ENCODE measurements around the gene C1QTNF6.
"Not testable (repeated sequence)": the region's sequence is repeated elsewhere in the genome, so short reads cannot be mapped to it uniquely, and the experiment has no call there.

The C1QTNF6 gene

DNA sequence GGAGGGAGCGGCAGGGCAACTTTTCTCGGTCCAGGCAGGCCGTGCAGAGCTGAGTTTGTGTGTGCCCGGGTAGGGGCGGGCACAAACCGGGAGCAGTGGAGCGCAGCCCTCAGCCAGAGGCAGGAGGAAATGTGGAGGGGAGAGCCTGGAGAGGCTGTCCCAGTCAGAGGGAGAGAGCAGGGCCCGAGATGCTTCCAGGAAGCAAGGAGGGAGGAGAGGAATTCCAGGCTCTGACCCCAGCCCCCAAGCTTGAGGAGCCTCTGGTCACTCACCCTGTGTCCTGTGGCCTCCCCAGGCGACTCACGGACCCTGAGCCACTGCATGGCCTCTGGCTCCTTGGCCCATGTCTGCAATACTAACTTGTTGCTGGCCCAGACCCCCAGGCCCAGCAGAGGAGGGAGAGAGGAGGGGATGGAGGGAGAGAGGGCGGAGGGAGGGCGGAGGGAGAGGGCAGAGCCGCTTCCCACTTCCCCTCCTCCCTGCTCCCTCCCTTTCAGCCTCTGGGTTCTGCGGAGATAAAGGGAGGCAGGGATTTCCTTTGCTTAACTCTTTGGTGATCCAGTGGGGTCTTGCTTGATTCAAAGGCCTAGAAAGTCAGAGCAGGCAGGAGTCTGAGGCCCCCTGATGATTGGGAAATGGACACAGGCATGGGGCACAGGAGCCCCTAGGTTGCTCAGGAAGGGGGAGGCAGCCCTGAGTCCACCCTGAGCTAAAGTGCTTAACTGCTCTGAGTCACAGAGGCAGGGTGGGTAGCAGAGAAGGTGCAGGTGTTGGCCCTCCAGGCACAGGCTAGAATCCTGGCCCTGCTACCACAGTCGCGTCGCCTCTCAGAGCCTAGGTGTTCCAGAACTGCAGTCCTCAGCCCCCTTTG lies at the start of gene C1QTNF6:
TSS of gene C1QTNF6 (minus strand) at position 357 of the 871 bp plus-strand sequence. CDS start at position 323, 34 bp downstream.
- FAIRE-seq (no peak), DNase-seq (ENCODE audit: low spot score) (peak; percentile 75)

DNA sequence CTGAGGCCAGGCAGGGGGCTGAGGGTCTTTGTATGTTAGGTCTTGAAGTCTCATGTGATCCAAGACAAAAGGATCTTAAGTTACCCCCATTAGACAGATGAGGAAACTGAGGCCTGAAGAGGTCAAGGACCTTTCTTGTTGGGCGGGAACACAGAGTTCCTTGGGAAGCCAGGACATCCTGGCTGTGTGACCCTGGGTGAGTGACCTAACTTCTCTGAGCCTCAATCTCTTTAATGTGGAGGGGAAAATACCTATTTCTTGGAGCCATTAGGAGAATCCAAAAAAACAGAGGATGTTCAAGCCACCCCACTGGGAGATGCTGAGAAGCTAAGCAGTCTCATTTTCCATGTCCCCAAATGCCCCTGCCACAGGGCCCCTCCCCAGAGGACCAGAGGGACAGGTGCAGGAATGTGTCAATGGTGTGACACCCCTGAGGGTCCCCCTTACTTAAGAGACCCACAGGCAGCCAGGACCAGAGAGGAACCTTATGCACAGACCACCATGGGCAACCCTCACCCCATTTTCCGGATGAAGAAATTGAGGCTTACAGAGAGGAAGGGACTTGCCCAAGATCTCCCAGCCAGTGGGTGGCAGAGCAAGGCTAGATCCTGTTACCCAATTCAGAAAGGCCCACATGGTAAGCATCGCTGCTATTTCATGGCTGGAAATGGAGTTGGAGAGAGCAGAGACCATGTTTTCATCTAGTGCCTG lies 48.0 kb upstream of the C1QTNF6 start:
- no peak for FAIRE-seq
- no peak for DNase-seq (ENCODE audit: low spot score)

- DNase-seq (ENCODE audit: low spot score), result no peak
- FAIRE-seq, result no peak
These were observed 47.0 kb upstream of the C1QTNF6 start for GRCh38 chr22:37234736-37235711.

DNA sequence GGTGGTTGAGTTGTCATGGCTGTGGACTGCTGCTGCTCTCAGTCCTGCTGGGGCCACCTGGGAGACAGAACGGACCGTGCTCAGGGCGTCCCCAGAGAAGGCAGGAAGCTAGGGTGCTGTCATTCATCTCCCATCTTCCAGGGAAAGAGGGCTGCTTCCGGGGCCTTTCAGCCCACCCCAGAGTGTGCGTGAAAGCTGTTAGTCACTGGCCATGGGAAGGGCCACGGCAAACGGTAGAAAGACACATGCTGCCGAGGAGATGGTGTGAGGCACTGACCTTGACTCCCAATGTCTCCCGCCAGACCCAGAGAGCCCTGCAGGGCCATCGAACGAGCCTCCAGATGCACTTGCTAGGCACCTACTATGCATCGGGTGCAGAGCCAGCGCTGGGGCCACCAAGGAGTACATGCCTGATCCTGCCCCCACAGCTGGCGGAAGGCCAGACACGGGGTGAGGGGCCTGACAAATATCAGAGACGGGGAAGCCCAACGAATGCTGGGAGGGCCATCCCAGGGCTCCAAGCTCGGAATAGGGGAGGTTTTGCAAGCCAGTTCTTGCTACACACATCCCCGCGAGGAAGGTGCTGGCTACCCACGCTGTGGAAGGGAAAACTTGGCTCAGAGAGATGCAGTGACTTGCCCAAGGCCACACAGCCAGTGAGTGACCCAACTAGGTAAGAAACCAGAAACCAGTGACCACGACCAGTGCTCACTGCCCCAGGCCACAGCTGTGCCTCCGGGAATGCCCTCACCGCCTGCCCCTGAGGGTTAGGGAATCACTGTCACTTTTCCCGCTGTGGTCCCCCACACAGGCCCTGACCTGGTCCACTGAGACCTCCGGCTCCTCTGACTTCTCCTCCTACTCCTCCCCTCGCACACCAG lies 45.9 kb upstream of the C1QTNF6 start:
- FAIRE-seq (no peak), DNase-seq (ENCODE audit: low spot score) (no peak)

- DNase-seq (ENCODE audit: low spot score); FAIRE-seq: not testable (repeated sequence)
These were observed 45.3 kb upstream of the C1QTNF6 start for GRCh38 chr22:37233371-37233750.

DNA sequence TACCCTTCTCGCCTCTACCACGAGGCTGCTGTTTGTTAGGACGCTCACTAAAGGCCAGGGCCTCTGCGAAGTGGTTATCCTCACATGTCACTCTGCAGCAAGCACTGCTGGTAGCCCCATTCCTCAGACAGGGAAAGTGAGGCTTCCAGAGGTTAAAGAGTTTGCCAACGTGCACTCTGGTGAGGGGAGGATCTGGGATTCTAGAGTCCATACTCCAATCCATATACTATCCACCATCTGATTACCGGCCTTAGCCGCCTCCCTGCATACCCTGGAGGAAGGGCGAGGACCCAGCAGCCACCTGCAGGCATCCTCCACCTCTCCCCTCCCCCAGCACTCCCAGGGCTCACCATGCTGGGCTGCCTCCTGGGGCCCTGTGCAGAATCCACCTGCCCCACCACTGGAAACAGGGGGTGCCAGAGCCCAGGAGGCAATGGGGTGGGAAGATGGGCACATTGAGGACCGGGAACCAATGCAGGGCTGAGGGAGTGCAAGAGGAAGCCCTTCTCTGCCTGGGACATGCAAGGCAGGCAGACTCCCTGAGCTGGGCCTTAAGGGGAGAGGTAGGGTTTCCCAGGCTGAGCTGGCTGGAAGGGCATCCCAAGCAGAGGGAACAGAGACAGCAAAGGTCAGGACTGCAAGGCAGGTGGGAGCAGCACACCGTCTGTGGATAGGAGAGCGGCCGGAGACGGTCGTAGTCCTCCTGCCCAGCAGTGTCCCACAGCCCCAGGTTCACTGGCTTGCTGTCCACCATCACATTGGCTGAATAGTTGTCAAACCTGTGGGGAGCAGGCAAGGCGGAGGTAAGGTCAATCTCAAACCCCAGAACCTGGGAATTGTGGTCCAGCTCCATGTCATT lies 44.3 kb upstream of the C1QTNF6 start:
- DNase-seq (ENCODE audit: low spot score) (no peak), FAIRE-seq (no peak)

GRCh38 chr22:37231406-37232139 lies 43.5 kb upstream of the C1QTNF6 start:
- no peak for FAIRE-seq

DNA sequence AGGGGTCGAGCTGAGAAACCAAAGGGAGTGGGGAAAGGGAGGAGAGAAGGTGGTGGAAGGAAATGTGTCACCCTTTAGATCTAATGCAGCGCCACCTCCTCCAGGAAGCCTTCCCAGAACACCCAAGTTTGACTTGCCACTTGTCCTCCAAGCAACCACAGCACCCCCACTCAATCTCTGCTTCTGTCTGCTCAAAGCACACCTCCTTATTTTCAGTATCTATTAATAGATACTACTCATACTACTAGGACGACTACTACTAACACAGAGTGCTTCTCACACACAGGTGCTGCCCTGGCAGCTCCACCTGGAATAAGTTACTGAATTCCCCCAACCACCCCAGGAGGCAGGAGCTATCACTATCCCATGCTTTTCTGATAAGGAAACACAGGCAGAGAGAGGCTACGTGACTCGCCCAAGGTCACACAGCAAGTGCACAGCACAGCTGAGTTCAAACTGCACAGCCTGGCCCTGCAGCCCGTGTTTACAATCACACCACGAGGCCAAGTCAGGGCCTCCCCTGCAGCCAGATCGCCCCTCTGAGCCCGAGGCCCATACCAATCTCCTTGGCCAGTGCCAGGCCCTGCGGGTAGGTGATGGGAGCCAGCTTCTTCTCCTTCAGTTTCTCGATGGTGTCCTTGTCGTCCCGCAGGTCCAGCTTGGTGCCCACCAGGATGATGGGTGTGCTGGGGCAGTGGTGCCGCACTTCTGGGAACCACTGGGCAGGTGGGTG lies 42.8 kb upstream of the C1QTNF6 start:
- no peak for DNase-seq (ENCODE audit: low spot score)
- no peak for FAIRE-seq

More at GRCh38 chr22:37231406-37232139, 43.5 kb upstream of the C1QTNF6 start:
- no peak for DNase-seq (ENCODE audit: low spot score)

DNA sequence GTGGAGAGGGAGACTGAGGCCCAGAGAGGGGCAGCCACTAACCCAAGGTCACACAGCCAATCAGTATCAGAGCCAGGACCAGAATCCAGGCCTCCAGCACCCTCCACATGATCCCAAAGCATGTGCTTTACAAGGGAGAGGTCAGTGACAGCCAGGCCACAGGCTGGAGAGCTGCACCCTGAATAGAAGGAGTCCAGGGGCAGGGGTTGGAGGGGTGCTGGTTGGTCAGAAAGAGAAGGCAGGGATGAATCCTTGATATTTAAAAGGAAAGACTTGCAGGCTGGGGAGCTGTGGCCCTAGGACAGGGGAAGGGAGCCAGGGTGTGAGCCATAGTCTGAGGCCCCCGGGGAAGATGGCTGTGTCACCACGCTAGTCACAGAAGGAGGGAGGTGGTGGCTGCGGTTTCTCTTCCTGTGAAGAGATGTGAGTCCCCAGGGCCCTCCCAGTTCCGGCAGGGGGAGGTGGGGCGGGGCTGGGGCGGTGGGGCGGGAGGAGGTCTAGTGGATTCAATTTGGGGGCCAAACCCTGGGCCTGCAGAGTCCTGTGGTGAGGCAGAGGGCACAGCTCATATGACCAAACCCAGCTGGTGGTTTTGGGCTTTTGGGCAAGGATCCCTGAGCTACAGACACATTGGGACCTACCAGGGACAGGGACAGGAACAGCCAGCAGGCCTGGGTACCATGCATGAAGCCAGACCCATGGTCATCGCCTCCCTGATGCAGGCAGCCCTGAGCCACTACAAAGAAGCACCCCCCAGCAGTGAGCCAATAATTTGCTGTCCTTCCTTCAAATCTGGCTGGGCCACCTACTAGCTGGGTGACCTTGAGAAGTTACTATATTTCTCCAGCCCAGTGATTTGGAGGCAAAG lies 42.0 kb upstream of the C1QTNF6 start:
- no peak for FAIRE-seq
- peak; percentile 80 for DNase-seq (ENCODE audit: low spot score)

GRCh38 chr22:37229012-37229804 lies 41.2 kb upstream of the C1QTNF6 start:
- DNase-seq (ENCODE audit: low spot score) (peak; percentile 85), FAIRE-seq (peak; percentile 76)

DNA sequence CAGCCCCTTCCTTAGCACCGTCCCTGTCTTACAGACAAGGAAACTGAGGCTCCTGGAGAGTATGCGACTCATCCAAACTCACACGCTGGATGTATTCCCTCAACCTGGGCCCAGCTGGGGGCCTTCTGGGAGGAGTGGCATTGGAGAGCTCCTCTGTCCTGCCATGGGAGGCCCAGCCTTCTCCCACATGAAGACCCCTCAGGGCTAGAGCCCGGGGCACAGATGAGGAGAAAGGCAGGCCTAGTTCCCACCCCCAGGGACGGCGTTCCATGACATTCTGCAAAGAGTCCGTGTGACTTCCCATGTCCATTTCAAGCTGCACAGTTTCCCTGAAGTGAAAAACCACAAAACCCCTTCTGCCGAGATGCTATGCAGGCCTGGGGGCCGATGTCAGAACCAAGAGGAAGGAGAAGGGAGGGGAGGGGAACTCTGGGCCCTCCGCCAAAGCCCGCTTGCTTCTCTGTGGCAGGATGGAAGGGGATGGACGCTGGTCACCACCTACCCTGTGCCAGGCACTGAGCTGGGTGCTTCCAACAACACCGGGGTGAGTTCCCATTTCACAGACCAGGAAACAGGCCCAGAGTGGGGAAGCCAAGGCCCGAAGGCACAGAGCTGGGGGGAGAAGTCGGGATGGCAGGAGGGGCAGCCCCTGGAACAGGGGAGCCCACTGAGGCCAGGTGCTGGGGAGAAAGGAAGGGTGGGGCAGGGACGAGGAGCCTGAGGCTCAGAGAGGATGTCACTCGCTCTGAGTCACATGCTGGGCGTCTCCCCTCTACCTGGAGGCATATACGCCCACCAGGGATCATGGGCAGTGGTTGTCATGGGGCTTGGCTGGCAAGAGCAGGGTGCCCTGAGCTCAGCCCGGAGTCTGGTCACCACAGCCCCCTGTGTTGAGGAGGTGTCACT lies 40.3 kb upstream of the C1QTNF6 start:
- peak; percentile 88 for FAIRE-seq
- DNase-seq (ENCODE audit: low spot score), result peak; percentile 68

GRCh38 chr22:37226514-37226913 lies 38.5 kb upstream of the C1QTNF6 start:
- FAIRE-seq (no peak), DNase-seq (ENCODE audit: low spot score) (no peak)

DNA sequence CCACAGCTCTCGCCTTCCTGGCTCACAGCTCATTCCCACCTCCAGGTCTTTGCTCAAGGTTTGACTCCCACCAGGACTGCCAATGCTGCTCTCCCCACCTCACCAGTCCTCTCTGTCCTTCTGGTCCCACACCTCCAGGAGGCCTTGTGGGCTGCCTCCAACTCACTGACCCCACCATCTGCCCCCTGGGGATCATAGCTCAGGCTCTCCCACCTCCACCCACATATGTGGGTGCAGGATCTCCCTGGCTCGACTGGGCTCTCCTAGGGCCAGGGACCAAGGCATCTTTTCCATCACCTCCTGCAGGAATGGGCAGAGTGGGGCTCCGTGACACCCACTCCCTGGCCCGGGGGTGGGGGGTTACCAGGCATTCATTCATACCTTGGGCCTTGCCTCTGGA lies 38.0 kb upstream of the C1QTNF6 start:
- FAIRE-seq, result no peak
- no peak for DNase-seq (ENCODE audit: low spot score)

- DNase-seq (ENCODE audit: low spot score), result no peak
- FAIRE-seq, result no peak
These were observed 37.4 kb upstream of the C1QTNF6 start for GRCh38 chr22:37225481-37225880.

DNA sequence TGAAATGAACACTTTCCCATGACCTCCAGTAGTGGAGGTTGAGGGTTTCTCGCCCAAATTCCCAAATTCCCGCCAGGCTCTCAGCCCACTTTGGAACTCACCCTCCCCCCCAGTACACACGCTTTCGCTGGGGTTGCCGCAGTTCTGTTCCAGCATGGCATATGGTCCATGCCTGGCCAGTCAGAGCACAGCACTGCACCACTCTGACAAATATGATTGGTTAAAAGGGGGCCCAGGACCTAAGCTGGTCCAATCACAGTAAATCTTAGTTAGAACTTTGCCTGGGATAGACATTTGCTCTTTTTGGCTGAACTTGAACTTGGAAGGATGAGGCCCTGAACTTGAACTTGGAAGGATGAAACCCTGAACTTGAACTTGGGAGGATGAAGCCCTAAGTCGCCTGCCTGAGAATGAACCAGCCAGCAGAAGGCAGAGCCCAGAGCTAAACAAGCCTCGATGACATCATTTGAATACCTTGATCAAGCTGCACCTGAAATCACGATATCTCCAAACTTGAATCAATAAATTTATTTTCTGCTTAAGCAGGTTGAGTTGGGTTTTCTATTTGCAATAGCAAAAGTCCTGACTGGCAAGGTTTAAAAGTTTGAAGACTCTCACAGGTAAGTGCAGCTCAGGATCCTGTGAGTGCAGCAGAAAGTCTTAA lies 36.8 kb upstream of the C1QTNF6 start:
- DNase-seq (ENCODE audit: low spot score) (no peak), FAIRE-seq (no peak)
